HEK293 (cell line): ENCODE results near the gene QPCT.

Source experiments
- CTCF ChIA-PET: fragments of 350-600 bp; formaldehyde crosslinking; extraction: SDS; loops from one replicate; lab custom pipeline; 2021; ENCODE audit warnings: antibody characterized with exemption; lab: Yijun Ruan, JAX
- POLR2A ChIA-PET: fragments of 300-600 bp; formaldehyde crosslinking; extraction: SDS; loops from one replicate; lab custom pipeline; 2020; ENCODE audit warnings: antibody characterized with exemption, inconsistent platforms; lab: Yijun Ruan, JAX
- H3K27ac ChIP-seq: fragments of 200-500 bp; sonication (Bioruptor generic); 2 replicates; pipeline ENCODE4 v1.5.1; 2014; ENCODE audit warnings: low read depth, low read length, control low read depth, inconsistent platforms; ENCODE audit errors: extremely low read depth
- H3K36me3 ChIP-seq, 2 experiments: fragments of 200-500 bp in 1 of 2; sonication (Bioruptor generic) in 1 of 2; 1 replicate in 1 of 2; 2 replicates in 1 of 2; pipeline ENCODE4 v1.5.1; 2014 to 2017; ENCODE audit warnings: inconsistent platforms in 2 of 2, low read length in 2 of 2; ENCODE audit not compliant: control insufficient read depth in 2 of 2, insufficient read depth in 1 of 2
- H3K4me1 ChIP-seq: fragments of 200-500 bp; sonication (Bioruptor generic); 2 replicates; pipeline ENCODE4 v1.5.1; 2014; ENCODE audit warnings: mild to moderate bottlenecking, low read length, inconsistent platforms; ENCODE audit not compliant: control insufficient read depth, insufficient read depth
- H3K4me3 ChIP-seq: 2 replicates; pipeline ENCODE4 v1.5.1; 2011; ENCODE audit warnings: low read depth, mild to moderate bottlenecking, control low read depth, low read length, moderate library complexity
- H3K9me3 ChIP-seq: fragments of 200-500 bp; sonication (Bioruptor generic); 2 replicates; pipeline ENCODE4 v1.5.1; 2014; ENCODE audit warnings: low read depth, low read length, inconsistent platforms; ENCODE audit not compliant: control insufficient read depth, insufficient read depth
- IKZF3 ChIP-seq: fragments of 450-650 bp; IDR thresholded peaks from 2 replicates; pipeline ENCODE4 v1.5.0; 2018; ENCODE audit warnings: missing biosample characterization, mild to moderate bottlenecking, missing genetic modification characterization, moderate library complexity
- KLF1 ChIP-seq: fragments of 450-650 bp; formaldehyde crosslinking; IDR thresholded peaks from 2 replicates; pipeline ENCODE4 v1.5.1; 2016; ENCODE audit warnings: missing biosample characterization, missing genetic modification characterization
- MYNN ChIP-seq: fragments of 450-650 bp; formaldehyde crosslinking; IDR thresholded peaks from 2 replicates; pipeline ENCODE4 v1.5.1; 2016; ENCODE audit warnings: missing biosample characterization, missing genetic modification characterization, borderline replicate concordance
- PRDM1 ChIP-seq: fragments of 450-650 bp; formaldehyde crosslinking; IDR thresholded peaks from 2 replicates; pipeline ENCODE4; 2016; ENCODE audit warnings: missing biosample characterization, missing genetic modification characterization
- PRDM6 ChIP-seq: fragments of 450-650 bp; formaldehyde crosslinking; IDR thresholded peaks from 2 replicates; pipeline ENCODE4 v1.5.1; 2017; ENCODE audit warnings: missing biosample characterization, missing genetic modification characterization
- SP2 ChIP-seq: fragments of 450-650 bp; formaldehyde crosslinking; IDR thresholded peaks from 2 replicates; pipeline ENCODE4 v1.5.1; 2016; ENCODE audit warnings: missing biosample characterization, missing genetic modification characterization
- SP3 ChIP-seq: fragments of 450-650 bp; formaldehyde crosslinking; IDR thresholded peaks from 2 replicates; pipeline ENCODE4 v1.5.1; 2016; ENCODE audit warnings: missing biosample characterization, missing genetic modification characterization
- ZNF19 ChIP-seq: fragments of 450-650 bp; formaldehyde crosslinking; IDR thresholded peaks from 2 replicates; pipeline ENCODE4; 2016; ENCODE audit warnings: missing biosample characterization, missing genetic modification characterization, low read depth
- ZNF266 ChIP-seq: fragments of 450-650 bp; formaldehyde crosslinking; IDR thresholded peaks from 2 replicates; pipeline ENCODE4 v1.5.1; 2016; ENCODE audit warnings: missing biosample characterization, missing genetic modification characterization, low read depth
- ZNF335 ChIP-seq: fragments of 450-650 bp; formaldehyde crosslinking; conservative IDR thresholded peaks from 2 replicates; pipeline ENCODE4 v1.5.1; 2016; ENCODE audit warnings: missing biosample characterization, missing genetic modification characterization
- ZNF518A ChIP-seq: fragments of 450-650 bp; formaldehyde crosslinking; conservative IDR thresholded peaks from 2 replicates; pipeline ENCODE4 v1.5.1; 2016; ENCODE audit warnings: low read depth, missing biosample characterization, missing genetic modification characterization
- ZNF629 ChIP-seq: fragments of 450-650 bp; formaldehyde crosslinking; IDR thresholded peaks from 2 replicates; pipeline ENCODE4 v1.5.1; 2017; ENCODE audit warnings: missing biosample characterization, missing genetic modification characterization
- ZNF843 ChIP-seq: fragments of 450-650 bp; formaldehyde crosslinking; IDR thresholded peaks from 2 replicates; pipeline ENCODE4 v1.5.1; 2016; ENCODE audit warnings: missing biosample characterization, missing genetic modification characterization
- TF ChIP-seq, protein P1 (sequence below): fragments of 450-650 bp; formaldehyde crosslinking; IDR thresholded peaks from 2 replicates; pipeline ENCODE4 v1.5.1; 2016; ENCODE audit warnings: missing biosample characterization, missing genetic modification characterization

QPCT gene

DNA sequence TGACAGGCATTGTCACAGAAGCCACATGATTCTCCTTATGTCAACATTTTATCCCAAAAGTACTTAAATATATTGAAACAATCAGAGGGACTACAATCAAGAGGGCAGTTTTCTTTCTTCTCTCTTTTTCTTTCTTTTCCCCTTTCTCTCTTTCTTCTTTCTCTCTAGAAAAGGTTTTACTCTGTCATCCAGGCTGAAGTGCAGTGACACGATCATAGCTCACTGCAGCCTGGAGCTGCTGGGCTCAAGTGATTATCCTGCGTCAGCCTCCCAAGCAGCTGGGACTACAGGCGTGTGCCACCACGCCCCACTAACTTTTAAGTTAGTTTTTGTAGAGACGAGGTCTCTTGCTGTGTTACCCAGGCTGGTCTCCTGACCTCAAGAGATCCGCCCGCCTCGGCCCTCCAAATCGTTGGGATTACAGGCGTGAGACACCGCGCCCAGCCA is 18.8 kb upstream of the QPCT start (continued):
- TF ChIP-seq ZNF518A (tag by site-specific recombination) (no peak), KLF1 (tag by site-specific recombination) (peak; percentile 77)

DNA sequence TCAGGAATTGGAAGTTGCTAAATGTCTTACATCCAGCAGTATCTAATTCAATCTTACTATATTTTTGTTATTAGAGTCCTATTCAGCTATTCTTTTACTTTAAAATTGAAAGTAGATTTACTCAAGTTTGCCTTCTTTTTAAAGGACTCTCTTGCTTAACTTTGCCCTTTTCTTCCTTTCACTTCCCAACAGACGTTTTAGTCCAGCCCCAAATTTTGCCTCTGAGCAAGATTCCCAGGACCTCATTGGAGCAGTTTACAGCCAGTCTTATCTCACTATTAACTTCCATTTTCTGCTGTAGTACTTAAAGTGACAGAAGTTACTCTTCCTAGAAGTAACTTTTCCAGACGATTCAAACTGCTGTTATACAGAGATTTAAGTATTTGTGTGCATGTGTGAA is 18.1 kb upstream of the QPCT start:
- ChIA-PET CTCF (interaction anchor here (0.7 to 1.3 kb wide), 2 partner anchors 10 to 35 kb away, joined by 3 to 4 read pairs; no protein-coding TSS in a partner anchor), POLR2A (interaction anchor here (0.7 kb wide), 1 partner anchor 95 kb away, joined by 3 read pairs; the partner anchor contains the start of genes CEBPZ and NDUFAF7)
- Histone ChIP-seq H3K27ac (no peak overlapping the region), H3K4me3 (no peak overlapping the region), H3K4me1 (peaks cover 9% of the 10 kb centered on the region), H3K9me3 (no peaks in the 10 kb centered on the region), H3K36me3 (no peaks in the 10 kb centered on the region)
- TF ChIP-seq PRDM1 (tag by site-specific recombination) (peak; percentile 78), ZNF335 (no peak), SP3 (tag by site-specific recombination) (peak; percentile 22; the same call in 1 of the 2 replicates), PRDM6 (tag by site-specific recombination) (peak; percentile 81), SP2 (peak; percentile 51), ZNF629 (tag by site-specific recombination) (no peak), IKZF3 (0 out of 2 replicates have a peak, but pooled peaks have one; percentile 31)
- TF ChIP-seq, protein P1, sequence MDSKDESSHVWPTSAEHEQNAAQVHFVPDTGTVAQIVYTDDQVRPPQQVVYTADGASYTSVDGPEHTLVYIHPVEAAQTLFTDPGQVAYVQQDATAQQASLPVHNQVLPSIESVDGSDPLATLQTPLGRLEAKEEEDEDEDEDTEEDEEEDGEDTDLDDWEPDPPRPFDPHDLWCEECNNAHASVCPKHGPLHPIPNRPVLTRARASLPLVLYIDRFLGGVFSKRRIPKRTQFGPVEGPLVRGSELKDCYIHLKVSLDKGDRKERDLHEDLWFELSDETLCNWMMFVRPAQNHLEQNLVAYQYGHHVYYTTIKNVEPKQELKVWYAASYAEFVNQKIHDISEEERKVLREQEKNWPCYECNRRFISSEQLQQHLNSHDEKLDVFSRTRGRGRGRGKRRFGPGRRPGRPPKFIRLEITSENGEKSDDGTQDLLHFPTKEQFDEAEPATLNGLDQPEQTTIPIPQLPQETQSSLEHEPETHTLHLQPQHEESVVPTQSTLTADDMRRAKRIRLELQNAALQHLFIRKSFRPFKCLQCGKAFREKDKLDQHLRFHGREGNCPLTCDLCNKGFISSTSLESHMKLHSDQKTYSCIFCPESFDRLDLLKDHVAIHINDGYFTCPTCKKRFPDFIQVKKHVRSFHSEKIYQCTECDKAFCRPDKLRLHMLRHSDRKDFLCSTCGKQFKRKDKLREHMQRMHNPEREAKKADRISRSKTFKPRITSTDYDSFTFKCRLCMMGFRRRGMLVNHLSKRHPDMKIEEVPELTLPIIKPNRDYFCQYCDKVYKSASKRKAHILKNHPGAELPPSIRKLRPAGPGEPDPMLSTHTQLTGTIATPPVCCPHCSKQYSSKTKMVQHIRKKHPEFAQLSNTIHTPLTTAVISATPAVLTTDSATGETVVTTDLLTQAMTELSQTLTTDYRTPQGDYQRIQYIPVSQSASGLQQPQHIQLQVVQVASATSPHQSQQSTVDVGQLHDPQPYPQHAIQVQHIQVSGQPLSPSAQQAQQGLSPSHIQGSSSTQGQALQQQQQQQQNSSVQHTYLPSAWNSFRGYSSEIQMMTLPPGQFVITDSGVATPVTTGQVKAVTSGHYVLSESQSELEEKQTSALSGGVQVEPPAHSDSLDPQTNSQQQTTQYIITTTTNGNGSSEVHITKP (tag by site-specific recombination), result peak; percentile 69

DNA sequence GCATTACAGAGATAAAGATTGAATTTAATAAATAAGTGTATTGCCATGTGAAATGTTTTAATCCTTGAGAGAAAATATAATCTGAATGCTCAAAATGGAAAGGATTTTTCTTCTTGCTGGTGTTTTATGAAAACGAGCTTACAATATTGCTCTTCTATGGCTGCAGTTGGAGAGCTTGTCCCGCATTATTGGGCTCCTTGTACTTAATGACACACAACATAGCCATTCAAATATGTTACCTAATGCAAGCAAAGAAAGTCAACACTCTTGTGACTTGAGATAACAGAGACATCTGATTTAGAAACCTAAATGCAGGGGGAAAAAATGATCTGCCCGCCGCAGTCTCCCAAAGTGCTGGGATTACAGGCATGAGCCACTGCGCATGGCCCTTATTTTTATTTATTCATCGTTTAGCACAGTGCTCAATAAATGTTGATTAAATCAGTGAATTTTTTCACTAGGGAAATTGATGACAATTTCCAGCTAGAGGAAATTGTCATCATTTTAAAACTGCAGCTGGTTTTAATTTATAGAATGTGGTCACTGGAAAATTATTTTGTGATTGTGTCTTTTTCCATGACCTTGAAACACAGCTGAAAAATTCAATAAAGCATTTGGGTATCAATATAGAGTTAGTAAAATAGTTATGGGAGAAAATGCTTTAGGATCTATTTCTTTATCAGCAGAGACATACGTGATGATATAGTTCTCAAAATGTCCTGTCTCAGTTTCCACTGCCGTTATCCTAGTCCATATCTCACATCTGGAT is 17.4 kb upstream of the QPCT start:
- no peak overlapping the region for H3K4me3 ChIP-seq
- H3K36me3 ChIP-seq, result no peaks in the 10 kb centered on the region
- peaks cover 6% of the 10 kb centered on the region for H3K4me1 ChIP-seq
- CTCF ChIA-PET, result interaction anchor here (1.3 kb wide), 1 partner anchor 9 kb away, joined by 3 read pairs; no protein-coding TSS in a partner anchor
- TF ChIP-seq ZNF266 (tag by site-specific recombination), result no peak
- no peak for TF ChIP-seq ZNF629 (tag by site-specific recombination)
- peak; percentile 35; the same call in 1 of the 2 replicates for TF ChIP-seq PRDM1 (tag by site-specific recombination)
- TF ChIP-seq MYNN (tag by site-specific recombination), result no peak
- TF ChIP-seq ZNF19, result no peak
- TF ChIP-seq PRDM6 (tag by site-specific recombination), result no peak
- TF ChIP-seq ZNF843 (tag by site-specific recombination), result no peak
- TF ChIP-seq, all 188 proteins: peak for 1
- POLR2A ChIA-PET, result no interaction called here
- Histone ChIP-seq H3K27ac (no peak overlapping the region), H3K9me3 (no peaks in the 10 kb centered on the region)
